ENCODE results near the gene CARD16.
"Not testable (repeated sequence)": the region's sequence is repeated elsewhere in the genome, so short reads cannot be mapped to it uniquely, and the experiment has no call there.

Gene CARD16

GRCh38 chr11:105046898-105047579 lies 1.9 kb upstream of the CARD16 start:
- peak; percentile 49 for DNase-seq

- DNase-seq = no peak
Measured at GRCh38 chr11:105045676-105046296, 651 bp upstream of the CARD16 start.

GRCh38 chr11:105042178-105042577 lies 3.0 kb downstream of the CARD16 start:
- no peak for DNase-seq

- no peak for DNase-seq
Measured at GRCh38 chr11:105040703-105041102, 4.4 kb downstream of the CARD16 start.

GRCh38 chr11:105034813-105035620 lies 10.1 kb downstream of the CARD16 start, which contains the start of gene CASP1:
Gene CASP1, minus strand, starts transcription at chr11:105035144. Its CDS starts 31 bp downstream, at chr11:105035113.
- no peak for DNase-seq

- DNase-seq = not testable (repeated sequence)
Measured at GRCh38 chr11:105034388-105034787, 10.7 kb downstream of the CARD16 start.

- no peak for DNase-seq
Measured at GRCh38 chr11:105033781-105034180, 11.4 kb downstream of the CARD16 start.

GRCh38 chr11:105033343-105033742 lies 11.8 kb downstream of the CARD16 start:
- no peak for DNase-seq

GRCh38 chr11:105032495-105032894 lies 12.6 kb downstream of the CARD16 start:
- no peak for DNase-seq

GRCh38 chr11:105027678-105028077 lies 17.5 kb downstream of the CARD16 start:
- no peak for DNase-seq

- DNase-seq = no peak
Measured at GRCh38 chr11:105024394-105024793, 20.7 kb downstream of the CARD16 start.

- DNase-seq = no peak
Measured at GRCh38 chr11:105023003-105023402, 22.1 kb downstream of the CARD16 start, which contains the start of gene CASP5. Gene CASP5, minus strand, starts transcription at chr11:105023168. Its CDS starts 32 bp downstream, at chr11:105023136.

- DNase-seq = no peak
Measured at GRCh38 chr11:105022527-105022926, 22.6 kb downstream of the CARD16 start.

- DNase-seq = no peak
Measured at GRCh38 chr11:105007463-105007862, 37.7 kb downstream of the CARD16 start.

GRCh38 chr11:105005451-105005845 lies 39.7 kb downstream of the CARD16 start:
- no peak for DNase-seq

GRCh38 chr11:105004021-105004420 lies 41.1 kb downstream of the CARD16 start:
- DNase-seq = no peak

- DNase-seq = no peak
Measured at GRCh38 chr11:105003151-105003550, 42.0 kb downstream of the CARD16 start.

GRCh38 chr11:105000797-105001196 lies 44.3 kb downstream of the CARD16 start:
- DNase-seq = no peak

GRCh38 chr11:105000167-105000566 lies 45.0 kb downstream of the CARD16 start:
- no peak for DNase-seq

GRCh38 chr11:104999721-105000120 lies 45.4 kb downstream of the CARD16 start:
- DNase-seq = no peak

GRCh38 chr11:104997288-104997687 lies 47.8 kb downstream of the CARD16 start:
- DNase-seq = no peak

- no peak for DNase-seq
Measured at GRCh38 chr11:104995001-104995408, 50.1 kb downstream of the CARD16 start.

- no peak for DNase-seq
Measured at GRCh38 chr11:104992781-104993180, 52.4 kb downstream of the CARD16 start.

GRCh38 chr11:104991994-104992393 lies 53.1 kb downstream of the CARD16 start:
- DNase-seq = no peak
